ENCODE data around the gene SLC10A3. TPM values are rescaled to one million over a fixed set of nuclear protein-coding genes. Genes with fewer than 3 reads are reported as not detected.

SLC10A3 gene
- total RNA-seq, 1 donor from 2014 or later: 20.6 TPM

DNA sequence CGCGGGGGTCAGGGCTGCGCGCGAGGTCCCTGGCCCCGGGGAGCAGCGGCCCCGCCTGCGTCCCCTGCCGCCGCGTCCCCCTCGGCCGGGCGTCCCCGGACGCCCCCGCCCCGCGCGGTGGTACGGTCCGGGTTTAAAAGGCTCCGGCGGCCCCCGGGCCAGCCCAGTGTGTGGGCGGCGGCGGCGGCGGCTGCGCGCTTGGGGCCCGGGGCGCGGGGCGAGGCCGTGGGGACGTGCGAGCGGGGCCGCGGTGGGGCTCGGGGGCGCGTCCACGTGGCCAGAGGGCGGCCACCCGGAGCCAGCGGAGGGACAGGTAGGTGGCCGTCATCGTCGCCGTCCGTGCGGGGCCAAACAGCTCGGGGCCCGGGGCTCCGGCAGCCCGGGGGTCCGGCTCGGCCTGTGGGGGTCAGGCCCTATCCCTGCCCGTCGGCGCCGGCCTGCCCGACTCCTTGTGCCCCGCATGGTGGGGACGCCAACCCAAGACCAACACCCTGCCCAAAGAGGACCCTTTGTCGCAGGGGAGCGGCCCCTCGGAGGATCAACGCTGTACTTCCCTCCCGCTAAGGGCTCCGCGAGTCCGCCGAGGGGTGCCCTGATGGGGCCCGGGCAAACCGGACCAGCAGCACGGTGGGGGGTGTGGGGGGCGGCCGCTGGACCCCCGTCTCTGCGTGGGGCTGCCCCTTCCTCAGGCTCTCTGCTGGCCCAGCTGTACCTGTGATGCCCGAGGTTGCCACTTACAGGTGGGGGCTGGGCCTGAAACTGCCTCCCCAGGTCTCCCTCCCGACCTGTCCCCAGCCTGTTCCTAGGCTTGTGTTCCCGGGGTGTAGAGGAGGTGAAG lies 32.1 kb downstream of the SLC10A3 start, which contains the start of gene PLXNA3:
Gene PLXNA3, plus strand, starts transcription at position 166 of the 838 bp plus-strand sequence. CDS start 1,903 bp downstream, outside the sequence.
- peak within 1 kb of the TSS; percentile 90 for H3K4me3 Mint-ChIP-seq (ENCODE audit: unreplicated experiment)
- H3K4me1 Mint-ChIP-seq (ENCODE audit: unreplicated experiment): peaks cover 14% of the 10 kb centered on the region
- H3K9me3 Mint-ChIP-seq (ENCODE audit: unreplicated experiment): no peaks in the 10 kb centered on the region
- H3K27me3 Mint-ChIP-seq (ENCODE audit: unreplicated experiment): no peaks in the 10 kb centered on the region
- peaks cover 12% of the 10 kb centered on the region for H3K36me3 Mint-ChIP-seq (ENCODE audit: unreplicated experiment)
- TF ChIP-seq, protein P1, sequence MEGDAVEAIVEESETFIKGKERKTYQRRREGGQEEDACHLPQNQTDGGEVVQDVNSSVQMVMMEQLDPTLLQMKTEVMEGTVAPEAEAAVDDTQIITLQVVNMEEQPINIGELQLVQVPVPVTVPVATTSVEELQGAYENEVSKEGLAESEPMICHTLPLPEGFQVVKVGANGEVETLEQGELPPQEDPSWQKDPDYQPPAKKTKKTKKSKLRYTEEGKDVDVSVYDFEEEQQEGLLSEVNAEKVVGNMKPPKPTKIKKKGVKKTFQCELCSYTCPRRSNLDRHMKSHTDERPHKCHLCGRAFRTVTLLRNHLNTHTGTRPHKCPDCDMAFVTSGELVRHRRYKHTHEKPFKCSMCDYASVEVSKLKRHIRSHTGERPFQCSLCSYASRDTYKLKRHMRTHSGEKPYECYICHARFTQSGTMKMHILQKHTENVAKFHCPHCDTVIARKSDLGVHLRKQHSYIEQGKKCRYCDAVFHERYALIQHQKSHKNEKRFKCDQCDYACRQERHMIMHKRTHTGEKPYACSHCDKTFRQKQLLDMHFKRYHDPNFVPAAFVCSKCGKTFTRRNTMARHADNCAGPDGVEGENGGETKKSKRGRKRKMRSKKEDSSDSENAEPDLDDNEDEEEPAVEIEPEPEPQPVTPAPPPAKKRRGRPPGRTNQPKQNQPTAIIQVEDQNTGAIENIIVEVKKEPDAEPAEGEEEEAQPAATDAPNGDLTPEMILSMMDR (IDR thresholded peaks at IDR 0.05): no peak
- DNase-seq (ENCODE audit: extremely low spot score, unreplicated experiment): no peak
- H3K27ac Mint-ChIP-seq (ENCODE audit: unreplicated experiment): peak within 1 kb of the TSS; percentile 93

DNA sequence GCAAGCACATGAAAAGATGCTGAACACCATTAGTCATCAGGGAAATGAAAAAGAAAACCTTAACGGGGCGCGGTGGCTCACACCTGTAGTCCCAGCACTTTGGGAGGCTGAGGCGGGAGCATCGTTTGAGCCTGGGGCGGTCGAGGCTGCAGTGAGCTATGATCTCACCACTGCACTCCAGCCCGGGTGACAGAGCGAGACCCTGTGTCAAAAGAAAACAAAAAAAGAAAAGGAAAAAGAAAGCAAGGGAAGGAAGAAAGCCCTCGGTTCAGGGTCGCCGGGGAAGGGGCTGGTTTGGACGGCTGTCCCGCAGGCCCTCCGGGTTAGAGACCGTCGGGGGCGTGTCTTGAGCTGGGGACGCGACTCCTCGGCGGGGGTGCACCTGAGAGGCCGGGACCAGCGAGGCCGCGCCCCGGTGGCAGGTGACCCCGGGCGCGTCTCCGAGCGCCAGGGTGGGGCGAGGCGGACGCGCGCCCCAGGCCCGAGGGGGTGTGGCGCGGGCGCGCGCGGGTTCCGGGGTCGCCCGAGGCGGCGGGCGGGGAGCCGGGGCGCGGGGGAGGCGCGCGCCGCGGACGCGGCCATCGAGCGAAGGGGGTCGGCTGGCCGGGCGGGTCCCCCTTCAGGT lies 32.8 kb downstream of the SLC10A3 start:
- Mint-ChIP-seq H3K4me3 (ENCODE audit: unreplicated experiment) (peak overlapping the region; percentile 90), H3K27me3 (ENCODE audit: unreplicated experiment) (no peaks in the 10 kb centered on the region), H3K9me3 (ENCODE audit: unreplicated experiment) (no peaks in the 10 kb centered on the region), H3K36me3 (ENCODE audit: unreplicated experiment) (peaks cover 9% of the 10 kb centered on the region), H3K4me1 (ENCODE audit: unreplicated experiment) (peaks cover 14% of the 10 kb centered on the region), H3K27ac (ENCODE audit: unreplicated experiment) (peak overlapping the region; percentile 93)
- TF ChIP-seq, protein P1 (IDR thresholded peaks at IDR 0.05): no peak
- DNase-seq (ENCODE audit: extremely low spot score, unreplicated experiment): no peak

DNA sequence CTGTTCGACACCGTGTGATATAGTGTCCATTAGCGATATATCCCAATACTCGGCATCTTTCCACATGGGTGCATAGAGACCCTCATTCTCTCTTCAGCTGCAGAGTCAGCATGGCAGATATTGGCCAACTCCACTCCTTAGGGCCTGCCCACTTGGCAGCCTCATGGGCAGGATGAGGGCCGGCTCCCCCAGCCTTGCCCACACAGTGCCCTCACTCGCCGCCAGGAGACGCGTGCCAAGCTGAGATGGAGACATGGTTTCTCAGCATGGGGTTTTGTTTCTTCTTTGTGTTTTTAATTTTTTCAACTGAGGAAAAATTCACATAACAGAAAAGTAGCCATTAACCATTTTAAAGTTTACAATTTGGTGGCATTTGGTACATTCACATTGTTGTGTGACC lies 37.6 kb downstream of the SLC10A3 start:
- Mint-ChIP-seq H3K27ac (ENCODE audit: unreplicated experiment) (no peak overlapping the region), H3K36me3 (ENCODE audit: unreplicated experiment) (peaks cover 13% of the 10 kb centered on the region), H3K4me3 (ENCODE audit: unreplicated experiment) (no peak overlapping the region), H3K9me3 (ENCODE audit: unreplicated experiment) (no peaks in the 10 kb centered on the region), H3K4me1 (ENCODE audit: unreplicated experiment) (peaks cover 3% of the 10 kb centered on the region), H3K27me3 (ENCODE audit: unreplicated experiment) (no peaks in the 10 kb centered on the region)
- TF ChIP-seq, protein P1 (IDR thresholded peaks at IDR 0.05): no peak
- DNase-seq (ENCODE audit: extremely low spot score, unreplicated experiment): no peak

DNA sequence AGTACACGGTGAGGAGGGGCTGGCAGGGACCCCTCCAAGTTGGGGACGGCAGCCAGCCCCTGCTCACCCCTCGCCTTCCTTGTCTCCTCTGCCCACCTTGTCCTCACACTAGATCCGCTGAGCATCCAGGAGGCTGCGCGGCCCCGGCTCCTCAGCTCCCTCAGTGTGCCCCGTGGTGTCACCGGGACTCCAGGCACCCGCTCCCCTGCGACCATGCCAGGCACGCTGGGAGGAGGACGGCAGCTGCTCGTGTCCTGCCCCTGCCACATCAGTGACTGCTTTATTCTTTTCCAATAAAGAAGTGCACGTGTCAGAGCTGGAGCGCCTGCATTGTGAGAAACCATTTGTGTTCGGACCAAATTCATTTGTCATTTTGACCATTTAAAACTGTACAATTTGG lies 40.1 kb downstream of the SLC10A3 start:
- H3K9me3 Mint-ChIP-seq (ENCODE audit: unreplicated experiment): no peaks in the 10 kb centered on the region
- no peaks in the 10 kb centered on the region for H3K27me3 Mint-ChIP-seq (ENCODE audit: unreplicated experiment)
- TF ChIP-seq, protein P1 (IDR thresholded peaks at IDR 0.05): no peak
- no peak overlapping the region for H3K27ac Mint-ChIP-seq (ENCODE audit: unreplicated experiment)
- peaks cover 4% of the 10 kb centered on the region for H3K4me1 Mint-ChIP-seq (ENCODE audit: unreplicated experiment)
- peaks cover 15% of the 10 kb centered on the region for H3K36me3 Mint-ChIP-seq (ENCODE audit: unreplicated experiment)
- DNase-seq (ENCODE audit: extremely low spot score, unreplicated experiment): no peak
- no peak overlapping the region for H3K4me3 Mint-ChIP-seq (ENCODE audit: unreplicated experiment)

DNA sequence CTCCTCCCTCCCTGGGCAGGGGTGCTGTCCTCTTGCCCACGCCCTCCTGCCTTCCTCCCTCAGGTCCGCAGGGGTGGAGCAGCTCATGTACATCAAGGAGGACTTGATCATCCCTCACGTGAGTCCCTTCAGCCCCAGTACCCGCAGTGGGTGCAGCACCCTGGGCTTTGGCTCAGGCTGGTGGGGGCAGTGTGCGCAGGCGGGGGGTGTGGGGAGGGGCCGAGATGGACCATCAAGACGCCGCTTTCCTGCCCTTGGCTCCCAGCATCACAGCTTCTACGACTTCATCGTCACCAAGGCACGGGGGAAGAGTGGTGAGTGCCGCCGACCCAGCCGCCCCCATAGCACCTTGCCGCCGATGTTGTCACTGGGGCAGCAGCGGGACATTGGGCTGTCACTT lies 40.8 kb downstream of the SLC10A3 start:
- no peak overlapping the region for H3K27ac Mint-ChIP-seq (ENCODE audit: unreplicated experiment)
- no peaks in the 10 kb centered on the region for H3K9me3 Mint-ChIP-seq (ENCODE audit: unreplicated experiment)
- no peak overlapping the region for H3K4me3 Mint-ChIP-seq (ENCODE audit: unreplicated experiment)
- DNase-seq (ENCODE audit: extremely low spot score, unreplicated experiment): no peak
- H3K27me3 Mint-ChIP-seq (ENCODE audit: unreplicated experiment): no peaks in the 10 kb centered on the region
- peaks cover 14% of the 10 kb centered on the region for H3K36me3 Mint-ChIP-seq (ENCODE audit: unreplicated experiment)
- H3K4me1 Mint-ChIP-seq (ENCODE audit: unreplicated experiment): peaks cover 4% of the 10 kb centered on the region
- TF ChIP-seq, protein P1 (IDR thresholded peaks at IDR 0.05): no peak

All from osteocyte (in vitro differentiated cells).